Activated CD8-positive, alpha-beta memory T cell treated with anti-CD3 and anti-CD28 coated beads, Interleukin-2, amount 10 ng/mL, durations not matched to agents 7 days and 5 days (primary cell): Measurements from ENCODE around the gene PRSS1. TPM values are rescaled to one million over a fixed set of nuclear protein-coding genes. Genes with fewer than 3 reads are reported as not detected.
A peak's percentile ranks its signal among the peaks of the same experiment; 100 is the strongest.

Experiments
- ATAC-seq: fragments of 150-1000 bp; cut with Tn5 transposase; one replicate; pipeline ENCODE4 v1.10.0; 2021; ENCODE audit warnings: moderate library complexity
- CTCF ChIA-PET: fragments of 350-600 bp; sonication (Branson Sonifier 250); formaldehyde crosslinking; loops from one replicate; lab custom pipeline; 2021; ENCODE audit warnings: antibody characterized with exemption; lab: Charles Lee
- DNase-seq: peaks from one replicate; pipeline ENCODE4 v3.0.0-alpha.2; 2020
- H3K27ac Mint-ChIP-seq: one replicate; pipeline ENCODE4 v1.8.0; 2021; ENCODE audit warnings: mild to moderate bottlenecking, mixed read lengths
- H3K27me3 Mint-ChIP-seq: one replicate; pipeline ENCODE4 v1.8.0; 2021; ENCODE audit warnings: mixed read lengths
- H3K36me3 Mint-ChIP-seq: one replicate; pipeline ENCODE4 v1.8.0; 2021; ENCODE audit warnings: mild to moderate bottlenecking, mixed read lengths
- H3K4me1 Mint-ChIP-seq: one replicate; pipeline ENCODE4 v1.8.0; 2021; ENCODE audit warnings: mixed read lengths
- H3K4me3 Mint-ChIP-seq: one replicate; pipeline ENCODE4 v1.8.0; 2021; ENCODE audit warnings: mild to moderate bottlenecking, moderate library complexity, mixed read lengths
- H3K9me3 Mint-ChIP-seq: one replicate; pipeline ENCODE4 v1.8.0; 2022; ENCODE audit warnings: low read depth, mixed read lengths
- total RNA-seq, 2 experiments: library from RNA; stranded (reverse); gene quantifications; one replicate each; pipeline ENCODE4 v1.2.3, GENCODE V29; 2021

Gene PRSS1
- total RNA-seq, 2 experiments from 2014 or later = not detected

- Mint-ChIP-seq H3K27me3 (no peaks in the 10 kb centered on the region), H3K4me1 (peaks cover 69% of the 10 kb centered on the region), H3K36me3 (peaks cover 74% of the 10 kb centered on the region), H3K4me3 (peak overlapping the region; percentile 100), H3K9me3 (no peaks in the 10 kb centered on the region), H3K27ac (peak overlapping the region; percentile 92)
- CTCF ChIA-PET = interaction anchor here (0.9 to 7.0 kb wide), 4 partner anchors 8 to 409 kb away, joined by 3 to 127 read pairs (median 14); no protein-coding TSS in a partner anchor
- no peak for DNase-seq
- no peak for ATAC-seq
Observed at GRCh38 chr7:142796001-142796500, 46.8 kb downstream of the PRSS1 start.

GRCh38 chr7:142796501-142797390 lies 47.5 kb downstream of the PRSS1 start:
- H3K9me3 Mint-ChIP-seq = no peaks in the 10 kb centered on the region
- ATAC-seq = peak; percentile 6
- H3K36me3 Mint-ChIP-seq = peaks cover 73% of the 10 kb centered on the region

GRCh38 chr7:142797391-142798377 lies 48.4 kb downstream of the PRSS1 start:
- no peaks in the 10 kb centered on the region for H3K27me3 Mint-ChIP-seq
- H3K27ac Mint-ChIP-seq = peak overlapping the region; percentile 92
- CTCF ChIA-PET = interaction anchor here (0.9 to 7.0 kb wide), 8 partner anchors 8 to 411 kb away, joined by 3 to 127 read pairs (median 6); no protein-coding TSS in a partner anchor
- H3K36me3 Mint-ChIP-seq = peaks cover 74% of the 10 kb centered on the region
- H3K4me3 Mint-ChIP-seq = peak overlapping the region; percentile 100
- DNase-seq (no peak), ATAC-seq (peak; percentile 21)
- H3K4me1 Mint-ChIP-seq = peaks cover 71% of the 10 kb centered on the region
- no peaks in the 10 kb centered on the region for H3K9me3 Mint-ChIP-seq

More at GRCh38 chr7:142796501-142797390, 47.5 kb downstream of the PRSS1 start:
- Mint-ChIP-seq H3K4me1 (peaks cover 70% of the 10 kb centered on the region), H3K27ac (peak overlapping the region; percentile 92), H3K27me3 (no peaks in the 10 kb centered on the region), H3K4me3 (peak overlapping the region; percentile 100)
- CTCF ChIA-PET = interaction anchor here (0.9 to 7.0 kb wide), 5 partner anchors 9 to 410 kb away, joined by 3 to 127 read pairs (median 12); no protein-coding TSS in a partner anchor
- no peak for DNase-seq

DNA sequence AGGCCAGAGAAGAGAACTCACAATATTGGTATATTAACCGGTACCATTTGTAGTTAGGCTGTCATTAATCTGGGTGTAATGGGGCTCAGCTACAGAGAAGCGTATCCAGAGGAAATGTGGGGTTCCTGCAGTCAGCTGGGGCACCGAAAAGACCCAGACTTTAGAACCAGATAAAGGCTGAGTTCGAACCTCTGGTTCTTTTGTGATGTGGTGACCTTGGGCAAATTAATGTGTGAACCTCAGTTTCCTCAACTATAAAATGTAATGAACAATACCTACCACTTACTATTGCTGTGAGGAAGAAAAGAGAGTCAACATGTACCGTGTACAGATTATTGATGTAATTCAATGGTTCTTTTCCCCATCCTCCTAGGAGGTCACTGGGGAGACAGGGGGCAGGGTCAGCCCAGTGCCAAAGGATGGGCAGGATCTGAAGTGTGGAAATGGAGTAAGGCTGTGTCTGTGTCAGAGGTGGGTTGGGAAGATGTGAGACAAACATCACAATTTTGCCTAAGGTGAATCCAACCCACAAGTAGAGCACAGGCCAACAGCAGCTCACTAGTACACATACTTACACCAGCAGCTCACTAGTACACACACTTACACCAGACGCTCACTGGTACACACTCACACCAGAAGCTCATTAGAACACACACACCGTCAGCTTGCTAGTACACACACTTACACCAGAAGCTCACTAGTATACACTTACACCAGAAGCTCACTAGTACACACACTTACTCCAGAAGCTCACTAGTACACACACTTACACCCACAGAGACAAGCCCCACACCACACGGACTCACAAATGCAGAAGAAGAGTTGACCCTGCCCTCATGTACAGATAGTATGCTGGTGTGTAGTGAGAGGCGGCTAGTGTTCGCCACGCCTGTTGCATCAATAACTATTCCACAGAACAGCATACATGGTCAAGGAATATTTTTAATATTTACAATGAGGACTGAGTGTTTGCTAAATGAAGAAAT lies 49.5 kb downstream of the PRSS1 start:
- Mint-ChIP-seq H3K4me3 (peak overlapping the region; percentile 100), H3K27me3 (no peaks in the 10 kb centered on the region), H3K27ac (peak overlapping the region; percentile 92), H3K4me1 (peaks cover 72% of the 10 kb centered on the region), H3K9me3 (no peaks in the 10 kb centered on the region), H3K36me3 (peaks cover 77% of the 10 kb centered on the region)
- DNase-seq (no peak), ATAC-seq (peak; percentile 13)
- CTCF ChIA-PET = interaction anchor here (0.8 to 7.0 kb wide), 8 partner anchors 9 to 263 kb away, joined by 3 to 127 read pairs (median 4); no protein-coding TSS in a partner anchor

GRCh38 chr7:142799437-142799835 lies 50.2 kb downstream of the PRSS1 start:
- H3K4me1 Mint-ChIP-seq = peaks cover 72% of the 10 kb centered on the region
- DNase-seq (no peak), ATAC-seq (no peak)
- no peaks in the 10 kb centered on the region for H3K27me3 Mint-ChIP-seq
- H3K9me3 Mint-ChIP-seq = no peaks in the 10 kb centered on the region
- peak overlapping the region; percentile 100 for H3K4me3 Mint-ChIP-seq
- peaks cover 76% of the 10 kb centered on the region for H3K36me3 Mint-ChIP-seq
- CTCF ChIA-PET = interaction anchor here (0.8 to 7.0 kb wide), 6 partner anchors 10 to 85 kb away, joined by 3 to 127 read pairs (median 3); no protein-coding TSS in a partner anchor
- peak overlapping the region; percentile 92 for H3K27ac Mint-ChIP-seq

DNA sequence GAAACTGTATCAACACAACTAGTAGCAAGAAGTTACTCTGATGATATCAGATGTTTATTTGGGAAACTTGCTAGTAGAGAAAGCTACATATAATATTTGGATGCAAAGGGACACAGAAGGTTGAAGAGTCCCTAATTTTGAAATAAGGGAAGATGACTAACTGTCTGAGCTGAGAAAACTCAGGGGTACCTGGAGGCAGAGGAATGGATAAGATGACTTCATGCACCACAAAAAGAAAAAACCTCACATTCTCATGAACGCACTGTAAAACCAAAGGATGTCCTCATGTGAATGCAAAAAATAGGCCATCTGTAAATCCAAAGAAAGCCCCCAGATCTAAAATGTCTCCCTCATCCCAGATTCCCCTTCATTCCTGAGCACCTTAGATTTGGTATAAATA lies 50.8 kb downstream of the PRSS1 start:
- no peak for DNase-seq
- Mint-ChIP-seq H3K27ac (peak overlapping the region; percentile 92), H3K36me3 (peaks cover 82% of the 10 kb centered on the region), H3K4me3 (peak overlapping the region; percentile 100), H3K27me3 (no peaks in the 10 kb centered on the region), H3K9me3 (no peaks in the 10 kb centered on the region), H3K4me1 (peaks cover 72% of the 10 kb centered on the region)
- no peak for ATAC-seq
- CTCF ChIA-PET = interaction anchor here (1.1 to 7.0 kb wide), 2 partner anchors 9 to 13 kb away, joined by 3 to 127 read pairs; no protein-coding TSS in a partner anchor

GRCh38 chr7:142800699-142801260 lies 51.5 kb downstream of the PRSS1 start:
- ATAC-seq (no peak), DNase-seq (no peak)
- H3K4me1 Mint-ChIP-seq = peaks cover 72% of the 10 kb centered on the region
- peak overlapping the region; percentile 92 for H3K27ac Mint-ChIP-seq
- H3K36me3 Mint-ChIP-seq = peaks cover 83% of the 10 kb centered on the region
- no peaks in the 10 kb centered on the region for H3K9me3 Mint-ChIP-seq
- CTCF ChIA-PET = interaction anchor here (1.2 to 7.0 kb wide), 2 partner anchors 8 to 17 kb away, joined by 4 to 127 read pairs; no protein-coding TSS in a partner anchor
- peak overlapping the region; percentile 100 for H3K4me3 Mint-ChIP-seq
- H3K27me3 Mint-ChIP-seq = no peaks in the 10 kb centered on the region

DNA sequence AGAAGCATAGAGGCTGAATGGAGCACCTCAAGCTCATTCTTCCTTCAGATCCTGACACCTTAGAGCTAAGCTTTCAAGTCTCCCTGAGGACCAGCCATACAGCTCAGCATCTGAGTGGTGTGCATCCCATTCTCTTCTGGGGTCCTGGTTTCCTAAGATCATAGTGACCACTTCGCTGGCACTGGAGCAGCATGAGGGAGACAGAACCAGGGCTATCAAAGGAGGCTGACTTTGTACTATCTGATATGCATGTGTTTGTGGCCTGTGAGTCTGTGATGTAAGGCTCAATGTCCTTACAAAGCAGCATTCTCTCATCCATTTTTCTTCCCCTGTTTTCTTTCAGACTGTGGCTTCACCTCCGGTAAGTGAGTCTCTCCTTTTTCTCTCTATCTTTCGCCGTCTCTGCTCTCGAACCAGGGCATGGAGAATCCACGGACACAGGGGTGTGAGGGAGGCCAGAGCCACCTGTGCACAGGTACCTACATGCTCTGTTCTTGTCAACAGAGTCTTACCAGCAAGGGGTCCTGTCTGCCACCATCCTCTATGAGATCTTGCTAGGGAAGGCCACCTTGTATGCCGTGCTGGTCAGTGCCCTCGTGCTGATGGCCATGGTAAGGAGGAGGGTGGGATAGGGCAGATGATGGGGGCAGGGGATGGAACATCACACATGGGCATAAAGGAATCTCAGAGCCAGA lies 52.5 kb downstream of the PRSS1 start:
- H3K4me1 Mint-ChIP-seq = peaks cover 81% of the 10 kb centered on the region
- peak overlapping the region; percentile 92 for H3K27ac Mint-ChIP-seq
- no peak for DNase-seq
- H3K27me3 Mint-ChIP-seq = no peaks in the 10 kb centered on the region
- no peaks in the 10 kb centered on the region for H3K9me3 Mint-ChIP-seq
- H3K4me3 Mint-ChIP-seq = peak overlapping the region; percentile 100
- no peak for ATAC-seq
- peaks cover 77% of the 10 kb centered on the region for H3K36me3 Mint-ChIP-seq
- CTCF ChIA-PET = interaction anchor here (1.2 to 7.0 kb wide), 2 partner anchors 7 to 18 kb away, joined by 4 to 127 read pairs; no protein-coding TSS in a partner anchor

- DNase-seq (no peak), ATAC-seq (no peak)
- Mint-ChIP-seq H3K9me3 (no peaks in the 10 kb centered on the region), H3K36me3 (peaks cover 74% of the 10 kb centered on the region), H3K27me3 (no peaks in the 10 kb centered on the region), H3K27ac (peak overlapping the region; percentile 92), H3K4me1 (peaks cover 87% of the 10 kb centered on the region), H3K4me3 (peak overlapping the region; percentile 100)
- CTCF ChIA-PET = no interaction called here
Observed at GRCh38 chr7:142802301-142802700, 53.0 kb downstream of the PRSS1 start.
